ENCODE results near the gene CD248.

The CD248 gene

GRCh38 chr11:66340596-66341501, 24.0 kb upstream of the CD248 start:
- no peak for FAIRE-seq

GRCh38 chr11:66339686-66340483, 23.0 kb upstream of the CD248 start:
- FAIRE-seq = no peak

- FAIRE-seq = no peak
Observed at GRCh38 chr11:66339162-66339675, 22.4 kb upstream of the CD248 start.

- FAIRE-seq = no peak
Observed at GRCh38 chr11:66338276-66339161, 21.7 kb upstream of the CD248 start.

GRCh38 chr11:66337103-66337899, 20.5 kb upstream of the CD248 start:
- no peak for FAIRE-seq

GRCh38 chr11:66336234-66337102, 19.6 kb upstream of the CD248 start, which contains the start of gene RIN1:
TSS of gene RIN1 (minus strand) at chr11:66336434. CDS start at chr11:66336402, 32 bp downstream.
- FAIRE-seq = peak; percentile 59

- FAIRE-seq = peak; percentile 57
Observed at GRCh38 chr11:66335531-66336233, 18.8 kb upstream of the CD248 start.

- FAIRE-seq = no peak
Observed at GRCh38 chr11:66334605-66335442, 18.0 kb upstream of the CD248 start.

- FAIRE-seq = no peak
Observed at GRCh38 chr11:66333896-66334604, 17.2 kb upstream of the CD248 start.

GRCh38 chr11:66333220-66333877, 16.5 kb upstream of the CD248 start:
- no peak for FAIRE-seq

GRCh38 chr11:66332371-66333219, 15.8 kb upstream of the CD248 start:
- FAIRE-seq = no peak

GRCh38 chr11:66331542-66332370, 14.9 kb upstream of the CD248 start:
- no peak for FAIRE-seq

- FAIRE-seq = no peak
Observed at GRCh38 chr11:66330931-66331330, 14.1 kb upstream of the CD248 start.

GRCh38 chr11:66329165-66329673, 12.4 kb upstream of the CD248 start:
- FAIRE-seq = no peak
